IMR-90 (cell line): ENCODE measurements around the gene LIN37.

ENCODE experiments used
- BHLHE40 ChIP-seq: fragments of 150-350 bp; IDR thresholded peaks from 2 replicates; pipeline ENCODE4 v1.6.1; 2016; ENCODE audit warnings: mild to moderate bottlenecking, low read depth, low read length
- CTCF ChIP-seq: conservative IDR thresholded peaks from 2 replicates; pipeline ENCODE4 v1.5.1; 2012; ENCODE audit warnings: mild to moderate bottlenecking, low read depth, low read length, improper control_type of control experiment
- ELK1 ChIP-seq: fragments of 150-350 bp; IDR thresholded peaks from 2 replicates; pipeline ENCODE4 v1.6.1; 2016; ENCODE audit warnings: low read depth, mild to moderate bottlenecking, low read length, moderate library complexity, borderline replicate concordance
- FOS ChIP-seq: fragments of 150-350 bp; IDR thresholded peaks from 2 replicates; pipeline ENCODE4 v1.6.1; 2016; ENCODE audit warnings: low read depth, low read length
- MAFK ChIP-seq: IDR thresholded peaks from 2 replicates; pipeline ENCODE4 v1.6.1; 2012; ENCODE audit warnings: low read depth, low read length, improper control_type of control experiment
- MXI1 ChIP-seq: IDR thresholded peaks from 2 replicates; pipeline ENCODE4 v1.6.1; 2012; ENCODE audit warnings: low read depth, mild to moderate bottlenecking, low read length, moderate library complexity, borderline replicate concordance
- NFE2L2 ChIP-seq: fragments of 150-350 bp; IDR thresholded peaks from 2 replicates; pipeline ENCODE4 v1.6.1; 2016; ENCODE audit warnings: low read depth, mild to moderate bottlenecking, low read length
- POLR2A ChIP-seq: IDR thresholded peaks from 2 replicates; pipeline ENCODE4 v1.6.1; 2012; ENCODE audit warnings: mild to moderate bottlenecking, low read depth, low read length
- RCOR1 ChIP-seq: IDR thresholded peaks from 2 replicates; pipeline ENCODE4 v1.6.1; 2012; ENCODE audit warnings: mild to moderate bottlenecking, low read length, improper control_type of control experiment; ENCODE audit not compliant: insufficient replicate concordance
- RFX5 ChIP-seq: IDR thresholded peaks from 2 replicates; pipeline ENCODE4 v1.8.0; 2012; ENCODE audit warnings: low read depth, mild to moderate bottlenecking, low read length, moderate library complexity
- SMC3 ChIP-seq: fragments of 150-350 bp; IDR thresholded peaks from 2 replicates; pipeline ENCODE4 v1.6.1; 2016; ENCODE audit warnings: low read depth, mild to moderate bottlenecking, antibody characterized with exemption, low read length, moderate library complexity
- TF ChIP-seq, protein P1 (sequence below): fragments of 150-350 bp; IDR thresholded peaks from 2 replicates; pipeline ENCODE4 v1.6.1; 2017; ENCODE audit warnings: mild to moderate bottlenecking, antibody characterized with exemption, low read length, low read depth

GRCh38 chr19:35715981-35716800, 32.2 kb upstream of the LIN37 start:
- TF ChIP-seq CTCF (no peak), POLR2A (no peak), MXI1 (no peak; the same call in 1 of the 2 replicates), NFE2L2 (no peak), RFX5 (no peak), FOS (no peak), RCOR1 (no peak), ELK1 (no peak), BHLHE40 (no peak), SMC3 (no peak), MAFK (no peak)
- TF ChIP-seq, protein P1, sequence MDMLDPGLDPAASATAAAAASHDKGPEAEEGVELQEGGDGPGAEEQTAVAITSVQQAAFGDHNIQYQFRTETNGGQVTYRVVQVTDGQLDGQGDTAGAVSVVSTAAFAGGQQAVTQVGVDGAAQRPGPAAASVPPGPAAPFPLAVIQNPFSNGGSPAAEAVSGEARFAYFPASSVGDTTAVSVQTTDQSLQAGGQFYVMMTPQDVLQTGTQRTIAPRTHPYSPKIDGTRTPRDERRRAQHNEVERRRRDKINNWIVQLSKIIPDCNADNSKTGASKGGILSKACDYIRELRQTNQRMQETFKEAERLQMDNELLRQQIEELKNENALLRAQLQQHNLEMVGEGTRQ: no peak
